ENCODE results near the gene LTN1.
"Not testable (repeated sequence)": the region's sequence is repeated elsewhere in the genome, so short reads cannot be mapped to it uniquely, and the experiment has no call there.

Gene LTN1

GRCh38 chr21:28982637-28983036, 10.0 kb downstream of the LTN1 start:
- DNase-seq (ENCODE audit: low read depth in 2 of 2), result no peak

GRCh38 chr21:28979092-28979491, 13.6 kb downstream of the LTN1 start:
- DNase-seq (ENCODE audit: low read depth in 2 of 2), result no peak

- peak; percentile 44 to 49 for DNase-seq (ENCODE audit: low read depth in 2 of 2)
Measured at GRCh38 chr21:28975397-28975796, 17.3 kb downstream of the LTN1 start.

DNA sequence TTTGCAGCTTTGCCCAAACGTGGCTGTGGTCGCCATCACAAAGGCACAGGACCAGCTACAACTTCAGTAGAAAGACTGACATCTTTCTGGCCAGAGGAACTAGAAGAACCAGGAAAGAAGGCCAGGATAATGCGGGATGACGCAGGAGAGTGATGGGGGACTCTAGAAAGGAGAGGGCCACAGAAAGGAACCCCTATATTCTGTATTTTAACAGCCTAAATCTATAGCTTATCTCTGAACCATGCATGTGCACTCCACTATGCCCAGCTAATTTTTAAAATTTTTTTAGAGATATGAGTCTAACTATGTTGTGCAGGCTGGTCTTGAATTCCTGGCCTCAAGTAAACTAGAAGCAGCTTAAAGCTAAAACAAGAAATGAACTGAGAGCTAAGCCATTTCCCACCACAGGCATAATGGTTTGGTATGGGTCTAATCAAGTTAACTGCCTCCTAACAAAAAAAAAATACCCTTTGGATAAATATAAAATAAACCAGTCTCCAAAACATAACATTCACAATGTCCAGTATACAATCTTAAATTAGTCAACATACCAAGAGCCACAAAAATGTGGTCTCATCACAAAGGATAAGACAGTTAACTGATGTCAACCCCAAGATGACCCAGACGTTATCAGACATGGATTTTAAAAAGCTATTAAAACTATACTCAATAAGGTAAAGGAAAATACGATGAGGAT, 18.0 kb downstream of the LTN1 start:
- DNase-seq (ENCODE audit: low read depth in 2 of 2), result no peak

DNA sequence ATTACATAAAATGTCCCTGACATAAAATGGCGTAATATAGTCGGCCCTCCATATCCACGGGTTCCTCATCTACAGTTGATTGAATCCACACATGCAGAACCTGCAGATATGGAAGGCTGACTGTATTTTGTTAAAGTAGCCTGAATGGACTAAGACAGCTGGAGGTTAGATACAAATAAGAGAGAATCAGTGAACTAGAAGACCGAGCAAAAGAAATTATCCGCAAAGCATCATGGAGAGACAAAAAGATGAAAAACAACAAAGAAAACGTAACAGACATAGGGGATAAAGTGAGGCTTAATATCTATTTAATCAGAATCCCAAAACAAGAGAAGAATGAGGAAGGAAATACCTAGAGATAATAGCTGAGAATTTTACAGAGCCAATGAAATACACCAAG, 20.3 kb downstream of the LTN1 start:
- no peak for DNase-seq (ENCODE audit: low read depth in 2 of 2)

- peak; percentile 1 to 4 for DNase-seq (ENCODE audit: low read depth in 2 of 2)
Measured at GRCh38 chr21:28971171-28971570, 21.5 kb downstream of the LTN1 start.

GRCh38 chr21:28963831-28964230, 28.8 kb downstream of the LTN1 start:
- no peak for DNase-seq (ENCODE audit: low read depth in 2 of 2)

GRCh38 chr21:28962465-28962864, 30.2 kb downstream of the LTN1 start:
- no peak for DNase-seq (ENCODE audit: low read depth in 2 of 2)

GRCh38 chr21:28961927-28962326, 30.8 kb downstream of the LTN1 start:
- DNase-seq (ENCODE audit: low read depth in 2 of 2), result no peak

DNA sequence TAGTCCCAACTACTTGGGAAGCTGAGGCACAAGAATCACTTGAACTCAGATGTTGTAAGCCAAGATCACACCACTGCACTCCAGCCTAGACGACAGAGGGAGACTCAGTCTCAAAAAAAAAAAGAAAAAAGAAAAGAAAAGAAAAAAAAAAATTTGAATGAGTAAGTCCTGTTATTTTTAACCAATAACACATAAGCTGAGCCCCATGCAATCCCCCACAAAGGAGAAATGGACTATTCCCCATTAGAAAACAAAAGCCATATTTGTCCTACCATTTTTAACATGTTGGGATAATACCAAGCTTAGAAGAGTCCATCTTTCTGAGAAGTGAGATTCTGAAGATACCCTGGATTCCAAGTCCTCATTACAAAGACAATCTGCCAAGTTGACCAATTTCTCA, 32.4 kb downstream of the LTN1 start:
- DNase-seq (ENCODE audit: low read depth in 2 of 2), result no peak

DNA sequence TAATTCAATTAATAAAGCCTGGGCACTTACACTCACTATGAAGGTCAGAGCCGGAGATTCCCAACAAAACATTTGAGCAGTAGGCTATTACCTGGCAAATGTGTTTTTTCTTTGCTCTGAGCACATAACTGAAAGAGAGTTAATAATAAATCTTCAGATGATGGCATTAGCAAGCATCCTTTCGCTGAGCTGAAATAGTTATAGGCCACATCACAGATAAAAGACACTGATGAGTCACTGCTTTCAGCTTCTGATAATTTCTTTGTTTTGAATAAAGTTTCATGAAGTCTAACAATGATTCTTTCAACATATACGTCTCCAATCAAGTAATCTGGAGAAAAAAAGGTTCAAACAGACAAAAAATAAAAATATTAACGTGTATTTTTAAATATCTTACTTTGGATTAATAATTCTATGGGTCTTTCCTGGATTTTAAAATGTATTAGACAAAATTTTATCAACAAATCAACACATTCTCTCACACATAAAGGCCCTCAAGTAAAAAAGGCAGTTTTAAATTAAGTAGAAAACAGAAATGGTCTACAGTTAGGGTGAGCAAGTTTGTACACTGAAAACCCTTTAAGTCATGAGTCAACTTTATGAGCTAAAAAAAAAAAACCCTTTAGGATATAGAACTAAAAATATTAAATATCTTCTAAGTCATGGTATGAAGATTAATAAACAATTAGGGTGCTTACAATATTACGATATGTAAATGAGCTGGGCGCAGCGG, 33.1 kb downstream of the LTN1 start:
- peak; percentile 39 to 54 for DNase-seq (ENCODE audit: low read depth in 2 of 2)

GRCh38 chr21:28953247-28953646, 39.4 kb downstream of the LTN1 start:
- no peak for DNase-seq (ENCODE audit: low read depth in 2 of 2)

DNA sequence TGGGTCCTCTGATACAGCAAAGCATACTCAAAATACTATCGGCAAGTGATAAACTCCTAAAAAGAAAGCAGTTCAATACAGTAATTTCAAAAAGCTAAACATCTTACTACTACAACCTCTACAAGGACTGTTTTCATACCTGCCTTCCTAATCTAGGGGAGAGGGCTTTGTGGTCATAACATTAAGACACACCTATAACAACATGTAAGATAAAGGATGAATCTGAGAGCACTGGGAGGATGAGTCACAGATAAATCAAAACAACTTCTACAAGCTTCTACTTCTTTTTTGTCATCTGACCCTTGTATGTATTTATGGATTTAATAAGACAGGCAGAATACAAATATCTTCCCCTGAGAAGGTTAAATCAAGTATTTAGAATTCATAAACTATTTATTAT, 40.0 kb downstream of the LTN1 start:
- no peak for DNase-seq (ENCODE audit: low read depth in 2 of 2)

- no peak for DNase-seq (ENCODE audit: low read depth in 2 of 2)
Measured at GRCh38 chr21:28949318-28949717, 43.4 kb downstream of the LTN1 start.

DNA sequence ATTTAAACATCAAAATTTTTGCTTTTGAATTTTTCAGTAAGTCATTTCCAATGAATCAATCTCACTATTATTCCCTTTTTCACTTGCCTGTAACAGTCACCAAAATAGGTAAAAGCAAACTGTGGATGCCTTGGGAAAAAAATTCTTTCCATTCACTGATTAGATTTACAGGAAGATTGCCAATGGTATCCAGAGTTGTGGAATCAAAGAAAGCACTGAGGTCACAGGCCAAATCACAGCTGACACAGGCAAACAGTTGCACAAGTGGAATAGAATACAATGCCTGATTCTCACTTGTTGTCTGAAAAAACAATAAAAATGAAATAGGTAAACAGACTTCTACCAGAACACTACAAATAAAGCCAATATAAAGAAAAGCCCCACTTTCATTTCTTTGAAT, 48.4 kb downstream of the LTN1 start:
- no peak for DNase-seq (ENCODE audit: low read depth in 2 of 2)

- DNase-seq (ENCODE audit: low read depth in 2 of 2), result no peak
Measured at GRCh38 chr21:28943631-28944030, 49.0 kb downstream of the LTN1 start.

DNA sequence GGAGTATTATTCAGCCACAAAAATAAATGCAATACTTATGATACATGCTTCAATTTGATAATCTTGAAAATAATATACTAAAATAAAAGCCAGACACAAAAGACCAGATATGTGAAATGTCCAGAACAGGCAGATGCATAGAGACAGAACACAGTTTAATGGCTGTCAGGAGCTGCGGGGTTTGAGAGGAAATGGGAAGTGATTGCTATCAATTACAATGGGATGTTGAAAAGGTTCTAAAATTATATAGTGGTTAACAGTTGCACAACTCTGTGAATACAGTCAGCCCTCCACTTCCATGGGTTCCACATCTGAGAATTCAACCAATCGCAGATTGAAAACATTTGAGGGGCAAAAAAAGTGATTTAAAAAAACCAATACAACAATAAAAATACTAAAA, 54.0 kb downstream of the LTN1 start:
- no peak for DNase-seq (ENCODE audit: low read depth in 2 of 2)

- no peak for DNase-seq (ENCODE audit: low read depth in 2 of 2)
Measured at GRCh38 chr21:28937737-28938136, 54.9 kb downstream of the LTN1 start.

- DNase-seq (ENCODE audit: low read depth in 2 of 2), result no peak
Measured at GRCh38 chr21:28936721-28937120, 56.0 kb downstream of the LTN1 start.

DNA sequence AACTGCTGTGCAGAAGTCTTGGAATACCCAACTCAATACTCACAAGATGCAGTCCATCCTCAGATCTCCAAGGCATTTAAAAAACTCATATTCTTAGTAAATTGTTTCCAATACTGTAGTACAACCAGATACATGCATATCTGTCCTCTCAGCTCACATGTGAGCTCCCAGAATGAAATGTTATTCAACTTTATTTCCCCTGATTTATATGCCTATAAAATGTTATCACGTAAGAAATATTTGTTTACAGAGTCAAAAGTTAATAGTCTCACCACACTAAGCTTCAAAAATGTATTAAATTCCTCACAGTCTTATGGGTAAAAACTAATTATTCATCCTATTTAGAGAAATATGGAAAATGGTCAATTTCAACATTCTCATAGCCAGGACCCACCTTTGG, 56.6 kb downstream of the LTN1 start:
- no peak for DNase-seq (ENCODE audit: low read depth in 2 of 2)

GRCh38 chr21:28932717-28933116, 60.0 kb downstream of the LTN1 start:
- DNase-seq (ENCODE audit: low read depth in 2 of 2), result no peak

DNA sequence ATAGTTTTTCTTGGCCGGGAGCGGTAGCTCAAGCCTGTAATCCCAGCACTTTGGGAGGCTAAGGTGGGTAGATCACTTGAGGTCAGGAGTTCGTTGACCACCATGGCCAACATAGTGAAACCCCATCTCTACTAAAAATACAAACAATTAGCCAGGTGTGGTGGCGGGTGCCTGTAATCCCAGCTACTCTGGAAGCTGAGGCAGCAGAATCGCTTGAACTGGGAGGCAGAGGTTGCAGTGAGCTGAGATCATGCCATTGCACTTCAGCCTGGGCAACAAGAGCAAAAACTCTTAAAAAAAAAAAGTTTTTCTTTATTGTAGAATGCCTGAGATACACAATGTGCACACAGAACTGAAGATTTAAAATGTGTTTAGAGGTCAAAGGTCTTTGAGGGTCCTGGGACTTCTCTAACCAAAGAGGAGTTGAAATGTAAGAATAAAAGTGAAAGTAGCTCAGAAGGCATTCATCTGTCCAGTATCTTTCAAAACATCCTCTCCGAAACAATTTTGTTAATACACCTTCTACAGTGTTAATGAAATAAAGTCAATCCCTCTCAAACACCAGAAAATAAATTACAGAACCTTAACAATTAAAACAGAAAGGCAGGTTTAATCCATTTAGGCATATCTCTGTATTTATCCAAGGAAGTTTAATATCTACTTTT, 60.8 kb downstream of the LTN1 start:
- DNase-seq (ENCODE audit: low read depth in 2 of 2), result not testable (repeated sequence)

Measured in fibroblast of skin of left biceps (primary cell).